GM21786 (cell line): ENCODE measurements around the gene AOPEP.

Experiments used
- ATAC-seq: cut with Tn5 transposase; IDR thresholded peaks from one replicate; pipeline ENCODE4 v1.9.1; 2021; ENCODE audit not compliant: unreplicated experiment

AOPEP gene

DNA sequence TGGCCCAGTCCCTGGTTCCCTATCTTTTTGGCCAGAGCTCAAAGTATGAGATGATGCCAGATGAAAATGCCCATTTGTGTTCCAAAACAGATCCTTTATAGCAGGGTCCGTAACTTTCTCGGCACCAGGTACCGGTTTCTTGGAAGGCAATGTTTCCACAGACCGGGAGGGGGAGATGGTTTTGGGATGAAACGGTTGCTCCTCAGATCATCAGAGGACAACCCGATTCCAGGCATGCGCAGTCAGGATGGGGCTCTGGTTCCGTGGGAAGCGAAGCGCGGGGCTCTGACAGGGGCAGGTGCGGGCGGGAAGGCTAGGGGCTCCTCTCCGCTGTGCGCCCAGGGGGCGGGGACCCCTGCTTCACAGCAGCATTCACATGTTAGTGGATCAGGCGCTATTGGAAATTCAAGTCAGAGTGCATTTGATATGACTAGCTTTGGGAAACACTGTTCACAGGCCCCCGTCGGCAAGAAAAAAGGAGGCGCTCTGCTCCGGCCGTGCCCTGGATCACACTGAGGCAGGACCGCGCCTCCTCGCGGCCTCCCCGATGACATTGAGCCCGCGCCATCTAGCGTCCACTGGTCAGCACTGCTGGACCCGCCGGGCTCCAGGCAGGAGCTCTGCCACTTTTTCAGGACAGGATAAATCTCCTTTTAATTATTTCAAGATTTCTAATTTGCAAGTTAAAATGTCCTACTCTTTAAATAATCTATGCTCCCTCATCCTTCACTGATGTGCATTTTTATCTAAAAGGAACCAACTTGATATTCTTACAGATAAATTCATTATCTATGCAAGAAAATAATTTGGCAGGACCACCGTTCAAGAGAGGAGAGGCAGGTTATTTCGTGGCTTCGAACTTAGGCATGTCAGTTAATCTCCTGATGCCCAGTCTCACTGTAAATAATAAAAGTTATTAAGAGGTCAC is 401.0 kb downstream of the AOPEP start:
- no peak for ATAC-seq

- no peak for ATAC-seq
Measured at GRCh38 chr9:95128177-95128524, 401.7 kb downstream of the AOPEP start.

DNA sequence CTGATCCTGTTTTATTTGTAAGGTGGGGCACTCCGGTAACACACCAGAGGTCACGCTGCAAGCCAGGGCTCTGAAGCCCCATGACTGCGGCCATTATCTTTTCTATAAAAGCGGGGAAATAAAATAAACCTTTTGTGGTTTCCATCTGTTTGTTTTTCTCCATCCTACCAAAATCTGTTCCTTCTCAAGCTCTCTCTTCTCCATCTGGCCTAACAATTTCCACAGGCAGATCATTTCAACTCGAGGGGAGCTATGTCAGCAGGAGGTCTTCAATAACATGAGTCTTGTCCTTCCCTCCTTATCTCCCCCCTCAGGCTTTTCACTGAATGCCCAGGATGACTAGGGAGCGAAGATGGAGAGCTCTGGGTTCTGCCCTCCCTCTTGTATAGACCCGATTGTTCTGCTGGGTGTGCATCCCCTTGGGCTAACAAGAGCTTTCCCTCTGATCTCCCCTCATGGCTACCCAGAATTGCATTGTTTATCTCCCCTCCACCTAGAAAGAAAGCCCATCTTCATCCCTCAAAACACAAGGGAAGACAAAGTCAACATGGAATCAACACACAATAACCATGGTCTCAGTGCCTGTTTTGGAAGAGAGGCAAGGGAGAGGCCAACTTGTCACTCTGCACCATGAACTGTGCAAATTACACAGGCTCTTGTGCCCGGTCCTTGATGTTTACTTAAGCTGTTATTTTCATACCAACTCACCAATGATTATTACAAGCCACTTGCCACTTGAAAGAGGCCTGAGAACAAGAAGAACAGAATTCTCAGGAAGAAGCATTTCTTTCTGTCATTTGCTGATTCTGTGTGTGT is 403.2 kb downstream of the AOPEP start:
- no peak for ATAC-seq

- ATAC-seq = no peak
Measured at GRCh38 chr9:95130484-95130883, 404.0 kb downstream of the AOPEP start.

DNA sequence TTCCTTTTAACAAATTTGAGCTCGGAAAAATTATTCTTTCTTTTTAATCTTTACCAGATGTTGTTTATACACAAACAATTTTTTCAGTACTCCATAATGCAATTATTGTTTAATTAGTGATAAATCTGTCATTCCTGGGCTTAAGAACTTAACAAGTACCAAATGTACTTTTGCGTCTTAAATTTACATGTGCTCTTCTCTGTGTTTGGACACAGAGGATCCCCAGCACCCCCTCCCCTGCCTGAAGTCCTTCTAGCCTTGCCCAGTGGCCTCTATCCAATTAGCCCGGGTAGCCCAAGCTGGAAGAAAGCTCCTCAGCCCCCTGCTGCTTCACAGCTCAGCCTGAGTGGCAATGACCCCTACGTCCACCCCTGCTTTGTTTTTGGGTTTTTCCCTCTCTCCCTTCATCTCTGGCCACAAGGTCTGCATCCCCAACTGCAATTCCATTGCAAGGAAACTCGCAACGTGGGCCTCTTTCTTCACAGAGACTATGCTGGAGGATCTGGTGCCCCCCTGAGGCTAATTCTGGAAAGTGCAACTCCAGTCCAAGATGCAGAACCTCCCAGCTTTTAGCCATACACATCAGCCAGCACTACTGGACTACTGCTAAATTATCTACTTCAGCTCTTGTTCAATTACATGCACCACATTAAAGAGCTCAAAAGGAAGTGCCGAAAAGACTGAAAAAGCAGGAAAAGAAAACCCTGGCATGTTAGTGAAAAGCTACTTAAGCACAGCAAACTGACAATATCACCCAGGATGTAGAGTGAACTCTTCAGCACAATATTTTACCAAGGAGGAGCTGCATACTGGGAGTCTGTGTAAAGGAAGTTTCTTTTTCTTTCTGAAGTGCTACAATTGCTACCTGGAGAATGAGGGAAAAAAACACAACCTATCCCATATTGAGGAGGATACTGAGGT is 404.8 kb downstream of the AOPEP start:
- no peak for ATAC-seq

GRCh38 chr9:95132366-95133324 is 406.1 kb downstream of the AOPEP start:
- ATAC-seq = no peak

- ATAC-seq = no peak
Measured at GRCh38 chr9:95133325-95133705, 406.8 kb downstream of the AOPEP start.

- no peak for ATAC-seq
Measured at GRCh38 chr9:95134457-95134881, 408.0 kb downstream of the AOPEP start.

- ATAC-seq = no peak
Measured at GRCh38 chr9:95135756-95136155, 409.3 kb downstream of the AOPEP start.
